Nephron progenitor cell (in vitro differentiated cells): ENCODE data around the gene COL5A3.

Experiments
- DNase-seq: peaks from one replicate; pipeline ENCODE4 v3.0.0; 2021
- H3K27ac Mint-ChIP-seq: 2 replicates; pipeline ENCODE4 v1.8.0; 2021; ENCODE audit warnings: mild to moderate bottlenecking, moderate library complexity, mixed read lengths
- H3K27me3 Mint-ChIP-seq: 2 replicates; pipeline ENCODE4 v1.8.0; 2021; ENCODE audit warnings: mild to moderate bottlenecking, low read depth, mixed read lengths; ENCODE audit not compliant: poor library complexity
- H3K36me3 Mint-ChIP-seq: 2 replicates; pipeline ENCODE4 v1.8.0; 2021; ENCODE audit warnings: low read depth, mixed read lengths
- H3K4me1 Mint-ChIP-seq: 2 replicates; pipeline ENCODE4 v1.8.0; 2021; ENCODE audit warnings: mixed read lengths
- H3K4me3 Mint-ChIP-seq: 2 replicates; pipeline ENCODE4 v1.8.0; 2021; ENCODE audit warnings: mild to moderate bottlenecking, moderate library complexity, mixed read lengths
- H3K9me3 Mint-ChIP-seq: 2 replicates; pipeline ENCODE4 v1.8.0; 2021; ENCODE audit warnings: mild to moderate bottlenecking, moderate library complexity, mixed read lengths
- TF ChIP-seq, protein P1 (sequence below): fragments of 200-600 bp; sonication (generic); IDR thresholded peaks from 2 replicates; pipeline ENCODE4 v1.5.0; 2021; ENCODE audit warnings: antibody characterized with exemption

The COL5A3 gene

GRCh38 chr19:10000171-10000826, 10.0 kb downstream of the COL5A3 start:
- peak; percentile 86 for DNase-seq
- Mint-ChIP-seq H3K36me3 (no peaks in the 10 kb centered on the region), H3K4me1 (peaks cover 12% of the 10 kb centered on the region), H3K27me3 (peaks cover 45% of the 10 kb centered on the region), H3K9me3 (no peaks in the 10 kb centered on the region), H3K4me3 (no peak overlapping the region), H3K27ac (peak overlapping the region; percentile 4)
- TF ChIP-seq, protein P1, sequence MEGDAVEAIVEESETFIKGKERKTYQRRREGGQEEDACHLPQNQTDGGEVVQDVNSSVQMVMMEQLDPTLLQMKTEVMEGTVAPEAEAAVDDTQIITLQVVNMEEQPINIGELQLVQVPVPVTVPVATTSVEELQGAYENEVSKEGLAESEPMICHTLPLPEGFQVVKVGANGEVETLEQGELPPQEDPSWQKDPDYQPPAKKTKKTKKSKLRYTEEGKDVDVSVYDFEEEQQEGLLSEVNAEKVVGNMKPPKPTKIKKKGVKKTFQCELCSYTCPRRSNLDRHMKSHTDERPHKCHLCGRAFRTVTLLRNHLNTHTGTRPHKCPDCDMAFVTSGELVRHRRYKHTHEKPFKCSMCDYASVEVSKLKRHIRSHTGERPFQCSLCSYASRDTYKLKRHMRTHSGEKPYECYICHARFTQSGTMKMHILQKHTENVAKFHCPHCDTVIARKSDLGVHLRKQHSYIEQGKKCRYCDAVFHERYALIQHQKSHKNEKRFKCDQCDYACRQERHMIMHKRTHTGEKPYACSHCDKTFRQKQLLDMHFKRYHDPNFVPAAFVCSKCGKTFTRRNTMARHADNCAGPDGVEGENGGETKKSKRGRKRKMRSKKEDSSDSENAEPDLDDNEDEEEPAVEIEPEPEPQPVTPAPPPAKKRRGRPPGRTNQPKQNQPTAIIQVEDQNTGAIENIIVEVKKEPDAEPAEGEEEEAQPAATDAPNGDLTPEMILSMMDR, result peak; percentile 84

- Mint-ChIP-seq H3K27me3 (peaks cover 38% of the 10 kb centered on the region), H3K4me3 (no peak overlapping the region), H3K4me1 (peaks cover 24% of the 10 kb centered on the region), H3K9me3 (no peaks in the 10 kb centered on the region), H3K27ac (peak overlapping the region; percentile 0), H3K36me3 (no peaks in the 10 kb centered on the region)
- DNase-seq, result no peak
- TF ChIP-seq, protein P1, result no peak
Observed at GRCh38 chr19:9996541-9996940, 13.8 kb downstream of the COL5A3 start.

DNA sequence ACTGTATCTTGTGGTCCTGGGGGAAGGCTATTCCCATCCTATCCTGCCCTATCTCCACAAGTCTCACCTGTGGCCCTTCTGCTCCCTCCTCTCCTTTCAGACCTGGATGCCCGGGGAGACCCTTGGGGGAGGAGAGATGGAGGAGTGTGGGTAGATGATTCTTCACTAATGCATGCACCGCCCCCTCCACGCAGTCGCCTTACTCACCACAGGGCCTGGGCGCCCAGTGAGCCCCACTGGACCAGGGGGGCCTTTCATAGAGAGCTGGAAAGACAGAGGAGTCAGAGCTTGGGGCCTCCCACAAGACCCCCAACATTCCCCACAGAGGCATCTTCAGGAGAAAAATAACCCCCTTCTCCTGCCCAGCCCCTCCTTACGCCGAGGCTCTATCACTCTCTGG, 14.3 kb downstream of the COL5A3 start:
- H3K27ac Mint-ChIP-seq, result no peak overlapping the region
- no peak overlapping the region for H3K4me3 Mint-ChIP-seq
- no peaks in the 10 kb centered on the region for H3K36me3 Mint-ChIP-seq
- TF ChIP-seq, protein P1, result no peak
- H3K9me3 Mint-ChIP-seq, result no peaks in the 10 kb centered on the region
- no peak for DNase-seq
- H3K27me3 Mint-ChIP-seq, result peaks cover 38% of the 10 kb centered on the region
- peaks cover 28% of the 10 kb centered on the region for H3K4me1 Mint-ChIP-seq

GRCh38 chr19:9995084-9995483, 15.2 kb downstream of the COL5A3 start:
- TF ChIP-seq, protein P1, result no peak
- Mint-ChIP-seq H3K4me3 (no peak overlapping the region), H3K9me3 (no peaks in the 10 kb centered on the region), H3K4me1 (peaks cover 25% of the 10 kb centered on the region), H3K27me3 (peaks cover 38% of the 10 kb centered on the region), H3K36me3 (no peaks in the 10 kb centered on the region), H3K27ac (no peak overlapping the region)
- no peak for DNase-seq

DNA sequence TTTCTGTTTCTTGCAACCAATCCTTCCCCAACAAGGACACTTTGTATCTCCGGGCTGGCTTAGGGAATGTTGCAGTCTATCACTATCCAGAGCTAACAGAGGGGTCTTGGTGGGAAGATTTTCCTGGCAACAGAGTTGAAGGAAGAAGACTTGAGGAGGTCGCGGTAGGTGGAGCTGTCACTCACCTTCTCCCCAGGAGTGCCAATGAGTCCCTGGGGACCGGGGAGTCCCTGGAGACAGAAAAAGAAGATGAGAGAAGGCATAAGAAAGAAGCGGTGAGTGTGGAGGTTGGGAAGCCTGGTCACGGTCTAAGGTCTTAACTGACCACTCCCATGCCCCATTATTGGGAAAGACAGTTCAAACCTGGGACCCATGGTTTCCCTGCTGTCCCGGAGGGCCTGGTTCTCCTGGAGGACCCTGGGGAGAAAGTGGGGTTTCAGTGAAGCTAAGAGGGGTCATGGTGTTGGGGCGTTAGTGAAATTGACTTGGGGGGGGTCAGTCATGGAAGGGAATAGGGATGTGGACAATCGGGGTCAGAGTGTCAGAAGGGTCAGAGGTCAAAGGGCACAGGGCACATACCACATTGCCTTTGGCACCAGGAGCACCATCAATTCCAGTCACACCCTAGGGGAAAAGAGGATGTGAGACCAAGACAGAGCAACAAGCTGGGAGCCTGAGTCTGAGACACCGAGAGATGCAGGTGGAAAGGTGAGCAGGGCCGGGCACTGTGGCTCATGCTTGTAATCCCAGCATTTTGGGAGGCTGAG, 18.7 kb downstream of the COL5A3 start:
- no peak overlapping the region for H3K4me3 Mint-ChIP-seq
- peak; percentile 20 for DNase-seq
- peaks cover 34% of the 10 kb centered on the region for H3K4me1 Mint-ChIP-seq
- H3K27ac Mint-ChIP-seq, result peak overlapping the region; percentile 67
- no peaks in the 10 kb centered on the region for H3K36me3 Mint-ChIP-seq
- no peaks in the 10 kb centered on the region for H3K9me3 Mint-ChIP-seq
- peaks cover 19% of the 10 kb centered on the region for H3K27me3 Mint-ChIP-seq
- TF ChIP-seq, protein P1, result no peak
